ENCODE results near the gene NPAS1.
A peak's percentile ranks its signal among the peaks of the same experiment; 100 is the strongest.

NPAS1 gene

DNA sequence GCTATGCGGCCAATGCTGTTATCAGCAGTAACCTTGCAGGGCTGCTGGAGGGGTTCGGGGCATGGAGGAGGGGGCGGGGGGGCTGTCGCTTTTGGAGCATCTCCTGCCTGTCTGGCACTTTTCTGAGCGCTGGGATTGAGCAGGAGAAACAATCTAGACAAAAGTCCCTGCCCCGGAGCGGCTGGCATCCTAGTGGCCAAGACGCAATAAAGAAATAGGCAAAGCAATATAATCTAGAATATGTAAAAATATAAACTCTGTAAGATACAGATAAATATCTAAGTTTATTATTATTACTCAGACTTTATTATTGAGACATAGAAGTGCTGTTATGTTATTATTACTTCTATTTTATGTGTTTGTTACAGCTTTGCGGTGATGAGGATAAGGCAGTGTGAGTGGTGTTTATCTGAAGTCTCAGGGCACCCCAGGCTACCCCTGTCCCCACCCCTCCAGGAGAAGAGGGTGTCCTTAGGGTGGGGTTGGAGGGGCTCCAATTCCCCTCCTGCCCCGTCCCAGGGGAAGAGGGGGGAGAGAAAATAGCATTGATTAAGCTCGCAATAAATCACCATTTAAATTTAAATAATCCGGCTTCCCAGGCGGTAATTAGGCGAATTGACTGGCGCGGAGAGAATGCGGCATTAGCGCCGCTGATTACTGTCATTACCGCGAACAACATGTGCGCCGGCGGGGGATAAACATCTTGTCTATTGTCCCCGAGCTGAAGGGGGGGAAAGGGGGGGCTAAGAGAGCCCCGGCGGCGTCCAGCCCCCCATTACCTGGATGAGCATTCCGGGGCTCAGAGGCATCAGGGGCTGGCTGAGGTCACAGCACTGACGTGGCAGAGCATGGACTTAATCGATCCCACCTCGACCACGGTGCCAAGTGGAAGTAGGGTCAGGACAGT lies 3.2 kb downstream of the NPAS1 start:
- no peaks in the 10 kb centered on the region for H3K36me3 ChIP-seq (ENCODE audit: control insufficient read depth, insufficient read depth, low read length)
- no peaks in the 10 kb centered on the region for H3K9me3 ChIP-seq (ENCODE audit: control insufficient read depth, insufficient read depth, low read length)
- H3K4me3 ChIP-seq (ENCODE audit: low read depth, low read length) = peak overlapping the region; percentile 35
- H3K9ac ChIP-seq (ENCODE audit: low read depth, low read length) = no peak overlapping the region
- peaks cover 50% of the 10 kb centered on the region for H3K27me3 ChIP-seq (ENCODE audit: control insufficient read depth, insufficient read depth, low read length)
- peaks cover 8% of the 10 kb centered on the region for H3K4me1 ChIP-seq (ENCODE audit: control insufficient read depth, insufficient read depth, low read length)

DNA sequence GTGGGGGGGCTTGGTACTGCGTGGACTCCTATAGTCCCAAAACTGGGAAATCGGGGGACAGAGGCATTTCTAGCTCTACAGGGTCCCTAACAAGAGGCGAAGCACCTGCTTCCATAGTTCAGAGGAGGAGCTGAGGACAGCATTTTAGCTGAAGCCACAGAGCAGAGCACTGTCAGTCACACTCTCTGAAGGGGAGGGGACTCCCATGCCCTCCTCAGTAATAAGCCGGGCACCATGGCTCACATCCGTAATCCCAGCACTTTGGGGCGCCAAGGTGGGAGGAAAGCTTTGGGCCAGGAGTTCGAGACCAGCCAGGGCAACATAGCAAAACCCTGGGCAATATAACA lies 3.8 kb downstream of the NPAS1 start:
- Histone ChIP-seq H3K27me3 (ENCODE audit: control insufficient read depth, insufficient read depth, low read length) (peaks cover 48% of the 10 kb centered on the region), H3K9ac (ENCODE audit: low read depth, low read length) (no peak overlapping the region), H3K36me3 (ENCODE audit: control insufficient read depth, insufficient read depth, low read length) (no peaks in the 10 kb centered on the region), H3K9me3 (ENCODE audit: control insufficient read depth, insufficient read depth, low read length) (no peaks in the 10 kb centered on the region), H3K4me1 (ENCODE audit: control insufficient read depth, insufficient read depth, low read length) (peaks cover 8% of the 10 kb centered on the region), H3K4me3 (ENCODE audit: low read depth, low read length) (peak overlapping the region; percentile 35)

DNA sequence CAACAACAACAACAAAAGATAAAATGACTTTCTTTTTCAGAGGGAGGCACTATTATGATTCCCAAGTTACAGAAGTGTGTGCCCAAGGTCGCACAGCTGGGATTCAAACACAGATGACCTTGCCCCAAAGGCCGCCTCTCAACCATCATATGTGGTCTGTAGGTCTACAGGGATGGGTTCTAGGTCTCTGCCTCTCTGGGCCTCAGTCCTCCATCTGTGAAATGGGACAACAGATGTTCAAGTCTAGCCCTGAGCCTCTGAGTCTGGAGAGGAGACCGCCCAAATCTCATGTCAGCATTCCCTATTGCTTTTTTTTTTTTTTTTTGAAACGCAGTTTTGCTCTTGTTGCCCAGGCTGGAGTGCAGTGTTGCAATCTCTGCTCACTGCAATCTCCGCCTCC lies 4.9 kb downstream of the NPAS1 start:
- no peaks in the 10 kb centered on the region for H3K36me3 ChIP-seq (ENCODE audit: control insufficient read depth, insufficient read depth, low read length)
- H3K27me3 ChIP-seq (ENCODE audit: control insufficient read depth, insufficient read depth, low read length) = peaks cover 38% of the 10 kb centered on the region
- peaks cover 9% of the 10 kb centered on the region for H3K4me1 ChIP-seq (ENCODE audit: control insufficient read depth, insufficient read depth, low read length)
- no peaks in the 10 kb centered on the region for H3K9me3 ChIP-seq (ENCODE audit: control insufficient read depth, insufficient read depth, low read length)
- no peak overlapping the region for H3K9ac ChIP-seq (ENCODE audit: low read depth, low read length)
- no peak overlapping the region for H3K4me3 ChIP-seq (ENCODE audit: low read depth, low read length)

- Histone ChIP-seq H3K9me3 (ENCODE audit: control insufficient read depth, insufficient read depth, low read length) (no peaks in the 10 kb centered on the region), H3K9ac (ENCODE audit: low read depth, low read length) (no peak overlapping the region), H3K27me3 (ENCODE audit: control insufficient read depth, insufficient read depth, low read length) (peaks cover 31% of the 10 kb centered on the region), H3K4me1 (ENCODE audit: control insufficient read depth, insufficient read depth, low read length) (peaks cover 9% of the 10 kb centered on the region), H3K36me3 (ENCODE audit: control insufficient read depth, insufficient read depth, low read length) (no peaks in the 10 kb centered on the region), H3K4me3 (ENCODE audit: low read depth, low read length) (no peak overlapping the region)
These were observed 6.5 kb downstream of the NPAS1 start for GRCh38 chr19:47026156-47026555.

DNA sequence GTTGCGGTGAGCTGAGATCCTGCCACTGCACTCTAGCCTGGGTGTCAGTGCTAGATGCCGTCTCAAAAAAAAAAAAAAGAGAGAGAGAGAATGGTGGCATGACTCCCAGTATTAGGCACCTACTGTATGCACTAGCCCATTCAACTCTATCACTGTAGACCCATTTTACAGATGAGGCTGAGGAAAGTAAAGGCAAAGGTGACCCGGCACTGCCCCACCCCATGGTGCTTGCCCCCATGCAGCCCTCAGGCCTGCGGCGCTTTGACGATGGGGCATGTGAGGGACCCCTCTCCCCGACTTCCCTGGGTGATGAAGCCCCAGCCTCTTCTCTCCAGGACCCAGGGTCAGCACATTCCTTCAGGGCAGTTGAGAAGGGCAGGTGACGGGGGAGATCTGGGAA lies 7.3 kb downstream of the NPAS1 start:
- Histone ChIP-seq H3K9me3 (ENCODE audit: control insufficient read depth, insufficient read depth, low read length) (no peaks in the 10 kb centered on the region), H3K27me3 (ENCODE audit: control insufficient read depth, insufficient read depth, low read length) (peaks cover 24% of the 10 kb centered on the region), H3K4me1 (ENCODE audit: control insufficient read depth, insufficient read depth, low read length) (peaks cover 10% of the 10 kb centered on the region), H3K36me3 (ENCODE audit: control insufficient read depth, insufficient read depth, low read length) (no peaks in the 10 kb centered on the region), H3K4me3 (ENCODE audit: low read depth, low read length) (no peak overlapping the region), H3K9ac (ENCODE audit: low read depth, low read length) (no peak overlapping the region)

DNA sequence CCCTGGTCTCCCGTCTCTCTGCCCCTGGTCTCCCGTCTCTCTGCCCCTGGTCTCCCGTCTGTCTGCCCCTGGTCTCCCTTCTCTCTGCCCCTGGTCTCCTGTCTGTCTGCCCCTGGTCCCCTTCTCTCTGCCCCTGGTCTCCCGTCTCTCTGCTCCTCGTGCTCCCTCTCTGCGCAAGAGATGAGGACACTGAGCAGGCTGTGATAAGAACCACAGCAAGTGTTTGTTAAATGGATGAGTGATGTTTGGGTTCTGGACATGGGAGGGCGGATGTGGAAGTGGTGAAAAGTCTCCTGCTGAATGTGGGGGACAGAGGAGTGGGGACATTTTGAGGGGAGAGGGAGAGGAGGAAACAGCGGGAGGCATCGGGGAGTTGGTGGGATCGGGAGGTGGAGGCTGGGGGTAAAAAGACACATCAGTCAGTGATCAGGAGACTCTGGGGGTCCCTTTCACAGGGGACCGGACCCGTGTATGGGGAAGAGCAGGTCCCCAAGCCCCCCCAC lies 8.0 kb downstream of the NPAS1 start:
- H3K9me3 ChIP-seq (ENCODE audit: control insufficient read depth, insufficient read depth, low read length) = no peaks in the 10 kb centered on the region
- H3K27me3 ChIP-seq (ENCODE audit: control insufficient read depth, insufficient read depth, low read length) = peaks cover 17% of the 10 kb centered on the region
- H3K9ac ChIP-seq (ENCODE audit: low read depth, low read length) = no peak overlapping the region

DNA sequence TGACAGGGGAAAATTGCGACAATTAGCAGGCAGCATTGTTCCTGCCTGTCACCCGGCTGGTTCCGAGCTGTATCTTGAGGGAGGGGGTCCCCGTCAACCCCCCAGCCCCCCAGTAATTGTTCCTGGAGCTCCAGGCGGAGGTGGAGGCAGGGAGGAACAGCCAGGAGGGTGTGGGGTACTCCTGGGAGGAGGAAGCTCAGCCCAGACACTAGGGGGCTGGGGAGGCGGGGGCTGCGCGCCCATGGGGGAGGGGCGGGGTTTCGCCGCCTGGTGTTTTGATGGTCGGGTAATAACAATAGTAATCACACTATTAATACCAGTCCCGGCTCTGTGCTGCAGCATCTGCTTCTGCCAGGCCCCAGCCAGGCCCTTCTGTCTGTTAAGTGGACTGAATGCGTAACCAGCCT lies 8.6 kb downstream of the NPAS1 start:
- Histone ChIP-seq H3K9me3 (ENCODE audit: control insufficient read depth, insufficient read depth, low read length) (no peaks in the 10 kb centered on the region), H3K4me1 (ENCODE audit: control insufficient read depth, insufficient read depth, low read length) (peaks cover 5% of the 10 kb centered on the region), H3K36me3 (ENCODE audit: control insufficient read depth, insufficient read depth, low read length) (no peaks in the 10 kb centered on the region), H3K9ac (ENCODE audit: low read depth, low read length) (no peak overlapping the region), H3K4me3 (ENCODE audit: low read depth, low read length) (peak overlapping the region; percentile 35), H3K27me3 (ENCODE audit: control insufficient read depth, insufficient read depth, low read length) (peaks cover 11% of the 10 kb centered on the region)

More for the DNA sequence above, 8.0 kb downstream of the NPAS1 start:
- Histone ChIP-seq H3K4me1 (ENCODE audit: control insufficient read depth, insufficient read depth, low read length) (peaks cover 8% of the 10 kb centered on the region), H3K4me3 (ENCODE audit: low read depth, low read length) (no peak overlapping the region), H3K36me3 (ENCODE audit: control insufficient read depth, insufficient read depth, low read length) (no peaks in the 10 kb centered on the region)

- Histone ChIP-seq H3K4me1 (ENCODE audit: control insufficient read depth, insufficient read depth, low read length) (peaks cover 8% of the 10 kb centered on the region), H3K27me3 (ENCODE audit: control insufficient read depth, insufficient read depth, low read length) (peaks cover 2% of the 10 kb centered on the region), H3K9me3 (ENCODE audit: control insufficient read depth, insufficient read depth, low read length) (no peaks in the 10 kb centered on the region), H3K36me3 (ENCODE audit: control insufficient read depth, insufficient read depth, low read length) (no peaks in the 10 kb centered on the region), H3K9ac (ENCODE audit: low read depth, low read length) (no peak overlapping the region), H3K4me3 (ENCODE audit: low read depth, low read length) (no peak overlapping the region)
These were observed 12.7 kb downstream of the NPAS1 start for GRCh38 chr19:47032171-47032811.

- peak overlapping the region; percentile 73 for H3K4me3 ChIP-seq (ENCODE audit: low read depth, low read length)
- H3K9me3 ChIP-seq (ENCODE audit: control insufficient read depth, insufficient read depth, low read length) = no peaks in the 10 kb centered on the region
- H3K27me3 ChIP-seq (ENCODE audit: control insufficient read depth, insufficient read depth, low read length) = no peaks in the 10 kb centered on the region
- H3K4me1 ChIP-seq (ENCODE audit: control insufficient read depth, insufficient read depth, low read length) = peaks cover 7% of the 10 kb centered on the region
- no peak overlapping the region for H3K9ac ChIP-seq (ENCODE audit: low read depth, low read length)
- no peaks in the 10 kb centered on the region for H3K36me3 ChIP-seq (ENCODE audit: control insufficient read depth, insufficient read depth, low read length)
These were observed 15.8 kb downstream of the NPAS1 start for GRCh38 chr19:47035127-47036096.

DNA sequence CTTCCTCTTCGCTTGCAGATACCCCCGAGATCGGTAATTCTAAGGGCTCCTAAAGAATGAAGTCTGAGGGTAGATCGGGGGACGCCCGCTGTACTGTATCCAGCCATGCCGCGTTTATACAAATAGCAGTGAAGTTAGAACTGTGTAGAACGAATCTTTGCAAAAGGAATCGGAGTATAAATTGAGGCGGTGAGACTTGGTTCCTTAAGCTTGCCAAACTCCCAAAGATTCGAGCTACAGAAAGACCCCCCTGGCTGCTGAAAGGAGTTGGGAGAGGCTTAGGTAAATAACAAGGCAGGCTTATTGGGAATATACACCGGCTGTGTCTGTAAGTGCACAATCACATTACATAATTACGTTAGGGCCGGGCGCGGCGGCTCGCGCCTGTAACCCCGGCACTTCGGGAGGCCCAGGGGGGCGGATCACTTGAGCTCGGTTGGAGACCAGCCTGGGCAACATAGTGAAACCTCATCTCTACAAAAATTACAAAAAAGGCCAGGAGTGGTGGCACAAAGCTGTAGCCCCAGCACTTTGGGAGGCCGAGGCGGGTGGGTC lies 16.5 kb downstream of the NPAS1 start:
- peaks cover 3% of the 10 kb centered on the region for H3K36me3 ChIP-seq (ENCODE audit: control insufficient read depth, insufficient read depth, low read length)
- peaks cover 7% of the 10 kb centered on the region for H3K4me1 ChIP-seq (ENCODE audit: control insufficient read depth, insufficient read depth, low read length)
- no peaks in the 10 kb centered on the region for H3K27me3 ChIP-seq (ENCODE audit: control insufficient read depth, insufficient read depth, low read length)
- no peak overlapping the region for H3K9ac ChIP-seq (ENCODE audit: low read depth, low read length)
- H3K4me3 ChIP-seq (ENCODE audit: low read depth, low read length) = peak overlapping the region; percentile 73
- no peaks in the 10 kb centered on the region for H3K9me3 ChIP-seq (ENCODE audit: control insufficient read depth, insufficient read depth, low read length)

DNA sequence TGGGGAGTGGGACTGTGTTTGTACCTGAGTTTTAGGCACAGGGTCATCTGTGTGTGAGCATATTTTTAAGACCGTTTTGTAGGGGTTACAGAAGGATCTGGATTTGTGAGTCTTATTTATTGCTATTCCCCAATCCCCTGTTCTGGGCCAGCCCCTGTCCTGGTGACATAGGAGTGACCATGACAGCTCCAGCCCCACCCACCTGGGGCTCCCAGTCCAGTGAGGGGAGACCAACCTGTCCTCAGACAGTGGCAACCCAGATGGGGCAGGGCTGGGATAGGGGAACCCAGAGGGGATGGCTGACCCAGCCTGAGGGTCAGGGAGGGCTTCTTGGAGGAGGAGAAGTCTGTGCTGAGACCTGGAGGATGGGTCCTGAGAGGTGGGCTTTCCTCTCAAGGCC lies 18.1 kb downstream of the NPAS1 start:
- Histone ChIP-seq H3K36me3 (ENCODE audit: control insufficient read depth, insufficient read depth, low read length) (peaks cover 3% of the 10 kb centered on the region), H3K9ac (ENCODE audit: low read depth, low read length) (no peak overlapping the region), H3K9me3 (ENCODE audit: control insufficient read depth, insufficient read depth, low read length) (no peaks in the 10 kb centered on the region), H3K4me3 (ENCODE audit: low read depth, low read length) (no peak overlapping the region), H3K27me3 (ENCODE audit: control insufficient read depth, insufficient read depth, low read length) (no peaks in the 10 kb centered on the region), H3K4me1 (ENCODE audit: control insufficient read depth, insufficient read depth, low read length) (peaks cover 3% of the 10 kb centered on the region)

Data from iPS-15b (cell line).